Prostate gland (tissue), 2 donors: ENCODE data around the gene TRABD.

Source experiments
- CTCF ChIP-seq, 4 experiments: fragments of 200-600 bp in 2 of 4; fragments of 450-650 bp in 2 of 4; sonication (generic) in 2 of 4; IDR thresholded peaks; 1 replicate in 3 of 4; 2 replicates in 1 of 4; pipeline ENCODE4 v1.5.1; 2016 to 2019; ENCODE audit warnings: antibody characterized with exemption in 4 of 4, mild to moderate bottlenecking in 2 of 4, moderate library complexity in 2 of 4
- POLR2A ChIP-seq: fragments of 450-650 bp; IDR thresholded peaks from one replicate; pipeline ENCODE4 v1.6.1; 2016; ENCODE audit warnings: antibody characterized with exemption, mild to moderate bottlenecking
- POLR2AphosphoS5 ChIP-seq: sonication (generic); formaldehyde crosslinking; IDR thresholded peaks from one replicate; pipeline ENCODE4 v1.6.1; 2017; ENCODE audit warnings: antibody characterized with exemption

- TF ChIP-seq CTCF (IDR thresholded peaks at IDR 0.05): no peak
- TF ChIP-seq POLR2AphosphoS5: no peak
- TF ChIP-seq POLR2A: no peak
Observed at GRCh38 chr22:50150161-50151129, 35.3 kb upstream of the TRABD start.
